ENCODE data around the gene SNW1. TPM values are rescaled to one million over a fixed set of nuclear protein-coding genes. Genes with fewer than 3 reads are reported as not detected.
"Not testable (repeated sequence)": the region's sequence is repeated elsewhere in the genome, so short reads cannot be mapped to it uniquely, and the experiment has no call there.

The SNW1 gene
- total RNA-seq, 1 experiment from 2014 or later: 67.0 TPM

DNA sequence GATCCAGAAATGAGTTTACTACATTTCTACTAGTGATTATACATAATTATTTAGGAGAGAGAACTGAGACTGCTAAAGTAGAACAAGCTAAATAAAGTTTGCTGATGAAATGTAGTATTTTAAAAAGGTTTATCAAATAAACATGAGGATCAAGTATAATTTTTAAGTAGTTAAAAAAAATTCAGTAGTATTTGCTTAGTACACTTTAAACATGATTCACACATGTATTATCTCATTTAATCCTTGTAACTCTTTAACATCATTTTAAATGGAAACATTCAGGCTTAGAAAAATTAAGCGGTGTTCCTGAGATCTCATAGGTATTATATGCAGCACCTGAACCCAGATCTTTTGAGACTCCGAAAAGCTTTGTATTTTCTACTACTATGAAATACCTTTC lies 8.7 kb downstream of the SNW1 start:
- intact Hi-C loops (cut with micrococcal nuclease; ENCODE audit: unreplicated experiment): no loop called here
- in situ Hi-C loops (cut with HindIII; ENCODE audit: low pct_unique_long_range_greater_than_20kb, low sequenced_read_pairs): no loop called here
- ChIA-PET POLR2A (interaction anchor here (0.7 kb wide), 1 partner anchor 416 kb away, joined by 5 read pairs; no protein-coding TSS in a partner anchor), CTCF (no interaction called here)
- Histone ChIP-seq H3K27me3 (ENCODE audit: control insufficient read depth, insufficient read depth, low read length) (no peaks in the 10 kb centered on the region), H3K9me3 (ENCODE audit: control insufficient read depth, insufficient read depth, low read depth, low read length) (no peaks in the 10 kb centered on the region), H3K36me3 (ENCODE audit: control insufficient read depth, insufficient read depth, low read length) (peaks cover 26% of the 10 kb centered on the region), H3K4me1 (ENCODE audit: control insufficient read depth, insufficient read depth, low read length) (no peaks in the 10 kb centered on the region), H3K27ac (ENCODE audit: low read length) (no peak overlapping the region), H3K4me3 (ENCODE audit: low read depth in 2 of 2, low read length in 2 of 2) (no peak overlapping the region)
- ATAC-seq (no peak), DNase-seq (ENCODE audit: low read depth, low spot score) (no peak)
- TSS peak; percentile 15 for BruUV-seq (replicated peaks)
- TF ChIP-seq REST (IDR thresholded peaks at IDR 0.05; ENCODE audit: insufficient read depth in 1 of 2, low read depth in 2 of 2, low read length in 1 of 2) (no peak), TCF7L2 (IDR thresholded peaks at IDR 0.05; ENCODE audit: low read depth, low read length) (no peak), POLR2AphosphoS5 (IDR thresholded peaks at IDR 0.05; ENCODE audit: low read depth, low read length) (no peak), SIN3A (IDR thresholded peaks at IDR 0.05; ENCODE audit: borderline replicate concordance, insufficient read depth, low read depth, low read length) (no peak)
- TF ChIP-seq, protein P1, sequence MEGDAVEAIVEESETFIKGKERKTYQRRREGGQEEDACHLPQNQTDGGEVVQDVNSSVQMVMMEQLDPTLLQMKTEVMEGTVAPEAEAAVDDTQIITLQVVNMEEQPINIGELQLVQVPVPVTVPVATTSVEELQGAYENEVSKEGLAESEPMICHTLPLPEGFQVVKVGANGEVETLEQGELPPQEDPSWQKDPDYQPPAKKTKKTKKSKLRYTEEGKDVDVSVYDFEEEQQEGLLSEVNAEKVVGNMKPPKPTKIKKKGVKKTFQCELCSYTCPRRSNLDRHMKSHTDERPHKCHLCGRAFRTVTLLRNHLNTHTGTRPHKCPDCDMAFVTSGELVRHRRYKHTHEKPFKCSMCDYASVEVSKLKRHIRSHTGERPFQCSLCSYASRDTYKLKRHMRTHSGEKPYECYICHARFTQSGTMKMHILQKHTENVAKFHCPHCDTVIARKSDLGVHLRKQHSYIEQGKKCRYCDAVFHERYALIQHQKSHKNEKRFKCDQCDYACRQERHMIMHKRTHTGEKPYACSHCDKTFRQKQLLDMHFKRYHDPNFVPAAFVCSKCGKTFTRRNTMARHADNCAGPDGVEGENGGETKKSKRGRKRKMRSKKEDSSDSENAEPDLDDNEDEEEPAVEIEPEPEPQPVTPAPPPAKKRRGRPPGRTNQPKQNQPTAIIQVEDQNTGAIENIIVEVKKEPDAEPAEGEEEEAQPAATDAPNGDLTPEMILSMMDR (IDR thresholded peaks at IDR 0.05): no peak

DNA sequence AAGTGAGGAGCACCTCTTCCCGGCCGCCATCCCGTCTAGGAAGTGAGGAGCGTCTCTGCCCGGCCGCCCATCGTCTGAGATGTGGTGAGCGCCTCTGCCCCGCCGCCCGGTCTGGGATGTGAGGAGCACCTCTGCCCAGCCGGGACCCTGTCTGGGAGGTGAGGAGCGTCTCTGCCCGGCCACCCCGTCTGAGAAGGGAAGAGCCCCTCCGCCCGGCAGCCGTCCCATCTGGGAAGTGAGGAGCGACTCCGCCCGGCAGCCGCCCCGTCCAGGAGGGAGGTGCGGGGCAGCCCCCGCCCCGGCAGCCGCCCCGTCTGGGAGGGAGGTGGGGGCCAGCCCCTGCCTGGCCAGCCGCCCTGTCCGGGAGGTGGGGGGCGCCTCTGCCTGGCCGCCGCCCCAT lies 13.5 kb downstream of the SNW1 start:
- DNase-seq (ENCODE audit: low read depth, low spot score); BruUV-seq (replicated peaks); POLR2A ChIA-PET; ATAC-seq; H3K9me3 ChIP-seq (ENCODE audit: control insufficient read depth, insufficient read depth, low read depth, low read length); H3K27ac ChIP-seq (ENCODE audit: low read length); intact Hi-C loops (cut with micrococcal nuclease; ENCODE audit: unreplicated experiment); H3K27me3 ChIP-seq (ENCODE audit: control insufficient read depth, insufficient read depth, low read length); H3K4me1 ChIP-seq (ENCODE audit: control insufficient read depth, insufficient read depth, low read length); H3K4me3 ChIP-seq (ENCODE audit: low read depth in 2 of 2, low read length in 2 of 2); in situ Hi-C loops (cut with HindIII; ENCODE audit: low pct_unique_long_range_greater_than_20kb, low sequenced_read_pairs): not testable (repeated sequence)
- CTCF ChIA-PET: interaction anchor here (0.6 kb wide), 1 partner anchor 398 kb away, joined by 3 read pairs; no protein-coding TSS in a partner anchor
- peaks cover 27% of the 10 kb centered on the region for H3K36me3 ChIP-seq (ENCODE audit: control insufficient read depth, insufficient read depth, low read length)

DNA sequence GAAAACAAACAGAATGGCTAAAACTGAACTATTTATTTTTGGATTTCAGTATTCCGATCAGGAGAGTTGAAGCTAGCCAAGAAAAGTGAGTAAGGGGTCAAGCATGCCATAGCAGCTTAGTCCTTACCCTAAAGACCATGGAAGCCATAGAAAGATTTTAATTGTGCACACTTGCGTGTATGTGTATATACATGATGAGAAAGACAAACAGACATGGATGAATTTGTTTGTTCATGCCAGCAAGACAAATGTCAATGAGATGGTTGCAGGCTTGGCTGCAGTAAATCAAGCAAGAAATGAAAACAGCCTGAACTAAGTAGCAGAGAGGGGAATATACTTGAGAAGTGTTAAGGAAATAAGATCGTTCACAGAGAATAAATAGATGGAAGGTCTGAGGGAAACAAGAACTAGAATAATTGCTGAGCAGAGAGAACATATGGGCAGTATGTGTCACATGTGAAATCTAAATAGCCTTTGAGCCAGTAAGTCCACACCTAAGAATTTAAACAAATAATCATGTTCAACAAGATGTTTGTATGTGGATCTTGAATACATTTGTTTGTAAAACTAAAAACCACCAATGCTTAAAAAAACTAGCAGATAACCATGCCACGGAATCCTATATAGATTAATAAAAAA lies 14.8 kb downstream of the SNW1 start:
- DNase-seq (ENCODE audit: low read depth, low spot score) (no peak), ATAC-seq (no peak)
- H3K36me3 ChIP-seq (ENCODE audit: control insufficient read depth, insufficient read depth, low read length): peaks cover 17% of the 10 kb centered on the region
- POLR2A ChIA-PET: no interaction called here
- H3K4me3 ChIP-seq (ENCODE audit: low read depth in 2 of 2, low read length in 2 of 2): no peak overlapping the region
- intact Hi-C loops (cut with micrococcal nuclease; ENCODE audit: unreplicated experiment) (no loop called here), in situ Hi-C loops (cut with HindIII; ENCODE audit: low pct_unique_long_range_greater_than_20kb, low sequenced_read_pairs) (no loop called here)
- H3K27me3 ChIP-seq (ENCODE audit: control insufficient read depth, insufficient read depth, low read length): no peaks in the 10 kb centered on the region
- CTCF ChIA-PET: no interaction called here
- no peak overlapping the region for H3K27ac ChIP-seq (ENCODE audit: low read length)
- H3K4me1 ChIP-seq (ENCODE audit: control insufficient read depth, insufficient read depth, low read length): no peaks in the 10 kb centered on the region
- H3K9me3 ChIP-seq (ENCODE audit: control insufficient read depth, insufficient read depth, low read depth, low read length): no peaks in the 10 kb centered on the region
- no TSS peak for BruUV-seq (replicated peaks)
- TF ChIP-seq POLR2AphosphoS5 (IDR thresholded peaks at IDR 0.05; ENCODE audit: low read depth, low read length) (no peak), SIN3A (IDR thresholded peaks at IDR 0.05; ENCODE audit: borderline replicate concordance, insufficient read depth, low read depth, low read length) (no peak), REST (IDR thresholded peaks at IDR 0.05; ENCODE audit: insufficient read depth in 1 of 2, low read depth in 2 of 2, low read length in 1 of 2) (no peak), TCF7L2 (IDR thresholded peaks at IDR 0.05; ENCODE audit: low read depth, low read length) (no peak)
- TF ChIP-seq, protein P1 (IDR thresholded peaks at IDR 0.05): no peak

Measured in Panc1 (cell line).